ENCODE results near the gene YDJC.
A peak's percentile ranks its signal among the peaks of the same experiment; 100 is the strongest.
"Not testable (repeated sequence)": the region's sequence is repeated elsewhere in the genome, so short reads cannot be mapped to it uniquely, and the experiment has no call there.

The YDJC gene

DNA sequence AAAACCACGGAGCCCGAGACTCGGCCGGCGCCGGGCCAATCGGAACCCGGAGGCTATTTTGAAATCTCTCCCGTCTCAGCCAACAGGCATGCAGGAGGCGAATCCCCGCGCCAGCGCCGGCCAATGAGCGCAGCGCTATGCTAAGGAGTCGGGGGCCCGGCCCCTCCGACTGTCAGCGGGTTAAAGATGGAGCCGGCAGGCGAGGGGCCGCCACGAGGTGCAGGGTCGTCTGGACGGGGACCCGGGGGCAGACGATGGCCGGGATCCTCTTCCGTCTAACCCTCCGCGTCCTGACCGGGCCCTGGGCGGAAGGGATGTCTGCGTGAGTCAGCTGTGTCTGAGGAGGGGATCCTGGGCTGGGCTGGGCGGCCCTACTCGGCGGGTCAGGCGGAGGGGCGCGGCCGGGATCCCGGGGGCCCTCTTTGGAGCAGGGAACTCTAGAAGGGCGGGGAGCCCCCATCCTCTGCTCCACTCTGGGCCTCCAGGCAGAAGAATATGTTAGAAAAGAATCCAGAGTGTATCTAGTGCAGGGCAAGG is 22.3 kb upstream of the YDJC start:
- DNase-seq (ENCODE audit: low read depth in 3 of 3, low spot score in 1 of 3) = peak in 2 of 3 donors; percentile 59 to 73

DNA sequence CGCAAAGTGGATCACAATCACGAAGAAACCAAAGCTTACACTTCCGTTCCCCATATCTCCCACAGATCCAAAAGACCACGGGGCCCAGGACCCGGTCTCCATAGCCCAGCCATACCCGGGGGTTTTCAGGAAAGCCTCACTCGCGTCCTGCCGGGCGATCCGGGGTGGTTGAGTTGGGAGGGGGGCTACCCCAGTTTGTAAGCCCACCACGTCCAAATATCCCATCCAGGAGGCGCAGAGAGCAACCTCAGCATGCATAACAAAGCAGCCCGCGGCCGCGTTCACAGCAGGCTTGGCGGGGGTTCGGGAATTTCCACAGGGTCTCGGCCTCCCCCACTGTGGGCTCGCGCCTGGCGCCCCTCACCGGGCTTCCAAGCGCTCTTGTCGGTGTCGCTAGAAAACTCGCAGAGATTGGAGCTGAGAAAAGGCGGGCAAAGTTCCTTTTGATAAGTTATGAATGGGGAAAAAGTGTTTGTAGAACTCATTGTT is 21.7 kb upstream of the YDJC start:
- DNase-seq (ENCODE audit: low read depth in 3 of 3, low spot score in 1 of 3) = no peak

DNA sequence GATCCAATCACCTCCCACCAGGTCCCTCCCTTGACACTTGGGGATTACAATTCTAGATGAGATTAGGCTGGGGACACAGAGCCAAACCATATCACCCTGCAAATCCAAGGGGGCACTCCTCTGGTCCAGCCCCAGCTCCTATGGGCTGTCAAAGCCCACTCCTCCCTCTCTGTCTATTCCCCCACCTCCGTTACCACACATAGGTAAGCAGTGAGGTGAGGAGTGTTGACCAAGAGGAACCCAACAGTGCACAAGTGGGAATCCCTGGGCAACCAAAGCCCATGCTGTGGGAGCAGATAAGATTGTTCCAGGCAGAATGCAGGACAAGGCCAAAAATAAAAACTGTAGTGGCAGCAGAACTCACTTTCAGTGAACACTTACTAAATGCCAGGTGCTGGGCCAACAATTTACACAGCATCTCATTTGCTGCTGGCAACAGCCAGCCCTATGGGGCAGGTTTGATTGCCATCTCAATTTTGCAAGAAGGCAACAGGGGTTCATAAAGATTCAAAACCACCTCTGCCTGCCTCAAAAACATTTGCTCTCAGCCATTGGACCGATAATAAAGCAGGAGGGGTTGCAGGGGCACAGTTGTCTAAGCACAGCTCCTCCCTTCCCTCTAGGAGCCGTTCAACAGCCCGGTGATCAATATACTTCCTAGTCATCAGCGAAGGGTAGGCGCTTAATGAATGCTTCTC is 21.1 kb upstream of the YDJC start:
- no peak for DNase-seq (ENCODE audit: low read depth in 3 of 3, low spot score in 1 of 3)

DNA sequence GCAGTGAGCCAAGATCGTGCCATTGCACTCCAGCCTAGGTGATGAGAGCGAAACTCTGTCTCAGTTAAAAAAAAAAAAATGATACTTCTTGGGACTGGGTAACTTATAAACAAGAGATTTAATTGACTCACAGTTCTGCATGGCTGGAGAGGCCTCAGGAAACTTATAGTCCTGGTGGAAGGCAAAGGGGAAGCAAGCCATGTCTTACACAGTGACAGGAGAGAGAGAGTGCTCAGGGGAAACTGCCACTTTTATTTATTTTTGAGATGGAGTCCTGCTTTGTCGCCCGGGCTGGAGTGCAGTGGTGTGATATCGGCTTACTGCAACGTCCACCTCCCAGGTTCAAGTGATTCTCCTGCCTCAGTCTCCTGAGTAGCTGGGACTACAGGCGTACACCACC is 20.5 kb upstream of the YDJC start:
- no peak for DNase-seq (ENCODE audit: low read depth in 3 of 3, low spot score in 1 of 3)

DNA sequence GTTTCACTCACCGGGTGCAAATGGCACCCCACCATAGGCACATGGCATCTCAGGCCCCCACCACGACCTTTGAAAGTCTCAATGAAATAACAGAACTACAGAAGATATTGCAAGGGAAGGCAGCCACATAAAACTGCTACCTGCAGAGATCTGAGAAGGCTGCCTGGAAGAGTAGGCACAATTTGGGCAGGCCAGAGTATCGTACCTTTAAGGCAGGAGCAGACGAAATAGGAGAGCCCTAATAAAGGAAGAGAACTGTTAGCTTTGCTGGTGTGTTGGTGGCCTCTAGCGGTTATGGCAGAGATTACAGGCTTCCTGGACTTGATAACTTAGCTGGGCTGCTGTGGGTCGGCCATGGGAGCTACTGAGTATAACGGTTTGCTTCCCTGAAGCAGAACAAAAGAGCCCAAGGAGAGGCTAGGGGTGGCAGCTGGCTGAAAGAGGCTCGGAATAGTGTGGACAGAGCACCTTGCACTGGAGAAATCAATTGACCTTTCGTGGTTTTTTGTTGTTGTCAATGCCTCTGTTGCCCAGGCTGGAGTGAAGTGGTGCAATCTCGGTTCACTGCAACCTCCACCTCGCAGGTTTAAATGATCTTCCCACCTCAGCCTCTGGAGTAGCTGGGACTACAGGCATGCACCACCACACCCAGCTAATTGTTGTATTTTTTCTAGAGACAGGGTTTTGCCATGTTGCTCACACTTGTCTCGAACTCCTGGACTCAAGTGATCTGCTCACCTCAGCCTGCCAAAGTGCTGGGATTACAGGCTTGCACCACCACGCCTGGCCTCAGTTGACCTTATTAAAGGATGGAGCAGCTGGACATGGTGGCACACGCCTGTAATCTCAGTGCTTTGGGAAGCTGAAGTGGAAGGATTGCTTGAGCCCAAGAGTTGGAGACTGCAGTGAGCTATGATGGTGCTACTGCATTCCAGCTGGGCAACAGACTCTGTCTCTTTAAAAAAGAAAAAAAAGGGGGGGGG is 17.1 kb upstream of the YDJC start:
- peak; percentile 48 to 63 (median 59) for DNase-seq (ENCODE audit: low read depth in 3 of 3, low spot score in 1 of 3)

DNA sequence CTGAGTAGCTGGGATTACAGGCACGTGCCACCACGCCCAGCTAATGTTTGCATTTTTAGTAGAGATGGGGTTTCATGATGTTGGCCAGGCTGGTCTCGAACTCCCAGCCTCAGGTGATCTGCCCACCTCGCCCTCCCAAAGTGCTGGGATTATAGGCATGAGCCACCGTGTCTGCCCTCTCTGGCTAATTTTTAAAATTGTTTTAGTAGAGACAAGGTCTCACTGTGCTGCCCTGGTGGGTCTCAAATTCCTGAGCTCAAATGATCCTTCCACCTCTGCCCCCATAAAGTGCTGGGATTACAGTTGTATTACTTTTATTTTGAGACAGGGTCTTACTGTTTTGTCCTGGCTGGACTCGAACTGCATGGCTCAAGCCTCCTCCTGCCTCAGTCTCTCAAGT is 15.7 kb upstream of the YDJC start:
- DNase-seq (ENCODE audit: low read depth in 3 of 3, low spot score in 1 of 3) = not testable (repeated sequence)

DNA sequence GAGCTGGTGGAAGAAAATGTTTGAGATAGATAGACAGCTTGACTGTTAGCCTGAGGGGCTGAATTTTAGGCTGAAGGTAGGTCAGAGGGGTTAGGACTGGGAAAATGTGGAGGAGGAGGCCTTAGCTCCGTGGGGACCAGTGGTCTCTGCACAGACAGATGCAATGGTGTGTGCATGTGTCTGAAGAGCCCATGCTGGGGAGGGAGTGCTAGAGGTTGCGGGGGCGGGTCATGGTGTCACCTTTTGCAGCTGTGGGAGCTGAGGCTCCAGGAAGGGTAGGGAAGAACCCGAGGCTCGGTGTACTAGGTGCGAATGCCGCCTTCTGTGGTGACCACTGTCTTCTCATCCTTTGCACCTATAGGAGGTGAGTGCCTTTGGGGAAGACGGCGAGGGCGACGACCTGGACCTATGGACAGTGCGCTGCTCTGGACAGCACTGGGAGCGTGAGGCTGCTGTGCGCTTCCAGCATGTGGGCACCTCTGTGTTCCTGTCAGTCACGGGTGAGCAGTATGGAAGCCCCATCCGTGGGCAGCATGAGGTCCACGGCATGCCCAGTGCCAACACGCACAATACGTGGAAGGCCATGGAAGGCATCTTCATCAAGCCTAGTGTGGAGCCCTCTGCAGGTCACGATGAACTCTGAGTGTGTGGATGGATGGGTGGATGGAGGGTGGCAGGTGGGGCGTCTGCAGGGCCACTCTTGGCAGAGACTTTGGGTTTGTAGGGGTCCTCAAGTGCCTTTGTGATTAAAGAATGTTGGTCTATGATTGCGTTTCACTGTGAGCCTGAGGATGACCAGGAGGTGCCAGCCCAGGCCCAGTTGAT is 13.9 kb upstream of the YDJC start:
- no peak for DNase-seq (ENCODE audit: low read depth in 3 of 3, low spot score in 1 of 3)

DNA sequence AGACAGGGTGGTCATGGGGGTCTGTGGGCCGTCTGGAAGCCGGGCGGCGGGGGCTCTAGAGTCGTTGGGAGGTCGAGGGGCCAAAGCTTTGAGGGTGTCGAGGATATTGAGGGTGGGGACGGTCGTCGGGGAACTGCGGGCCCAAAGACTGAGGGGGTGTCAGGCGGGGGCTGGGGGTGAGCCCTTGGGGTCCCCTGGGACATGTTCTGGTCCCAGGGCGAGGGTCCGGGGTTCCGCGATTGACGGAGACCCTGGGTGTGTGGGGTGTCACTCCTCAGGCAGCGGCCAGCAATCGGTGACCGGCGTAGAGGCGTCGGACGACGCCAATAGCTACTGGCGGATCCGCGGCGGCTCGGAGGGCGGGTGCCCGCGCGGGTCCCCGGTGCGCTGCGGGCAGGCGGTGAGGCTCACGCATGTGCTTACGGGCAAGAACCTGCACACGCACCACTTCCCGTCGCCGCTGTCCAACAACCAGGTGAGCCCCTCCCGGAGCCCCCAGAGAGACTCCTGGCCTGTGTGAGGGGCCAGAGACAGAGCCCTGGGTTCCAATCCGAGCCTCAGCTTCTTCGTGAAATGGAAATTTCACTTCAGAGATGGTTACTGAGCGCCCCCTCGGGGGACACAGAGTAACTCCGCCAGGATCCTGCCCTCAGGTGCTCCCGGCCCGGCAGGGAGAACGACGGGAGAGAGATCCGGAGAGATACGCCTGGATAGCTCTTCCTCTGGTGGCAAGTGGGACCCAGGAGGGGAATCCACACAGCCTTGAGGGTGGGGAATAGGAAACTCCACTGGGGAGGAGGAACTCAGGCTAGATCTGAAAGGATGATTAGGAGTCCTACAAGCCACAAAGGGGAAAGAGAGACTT is 13.0 kb upstream of the YDJC start:
- peak in 1 of 3 donors; percentile 39 for DNase-seq (ENCODE audit: low read depth in 3 of 3, low spot score in 1 of 3)

DNA sequence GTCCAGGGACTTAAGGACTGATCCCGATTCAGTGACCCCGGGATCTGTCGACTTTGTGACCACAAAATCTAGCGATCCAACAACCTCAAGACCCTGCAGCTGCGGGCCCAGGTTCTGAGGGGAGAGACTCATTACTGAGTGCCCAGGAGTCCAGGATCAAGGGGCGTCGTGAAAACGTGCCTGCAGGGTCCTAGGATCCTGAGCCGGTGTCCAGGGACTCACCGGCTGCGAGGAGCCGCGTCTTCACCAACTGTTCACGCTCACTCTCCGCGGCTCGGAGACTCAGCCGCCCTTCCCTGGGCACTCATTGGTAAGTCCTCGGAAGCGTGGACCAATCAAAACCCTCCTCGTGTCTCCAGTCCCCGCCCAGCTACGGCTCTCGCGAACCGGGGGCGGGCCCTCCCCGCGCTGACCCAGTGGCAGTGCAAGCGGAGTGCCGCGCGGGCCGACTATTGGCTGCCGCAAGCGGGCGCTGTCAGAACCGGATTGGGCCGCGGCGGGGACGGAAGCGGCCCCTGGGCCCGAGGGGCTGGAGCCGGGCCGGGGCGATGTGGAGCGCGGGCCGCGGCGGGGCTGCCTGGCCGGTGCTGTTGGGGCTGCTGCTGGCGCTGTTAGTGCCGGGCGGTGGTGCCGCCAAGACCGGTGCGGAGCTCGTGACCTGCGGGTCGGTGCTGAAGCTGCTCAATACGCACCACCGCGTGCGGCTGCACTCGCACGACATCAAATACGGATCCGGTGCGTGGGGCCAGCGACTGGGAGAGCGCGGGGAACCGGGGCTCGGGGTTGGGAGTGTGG is 12.2 kb upstream of the YDJC start, which contains the start of gene SDF2L1:
Gene SDF2L1, plus strand, starts transcription at position 514 of the 795 bp plus-strand sequence. Its CDS starts 35 bp downstream, at position 549.
- DNase-seq (ENCODE audit: low read depth in 3 of 3, low spot score in 1 of 3) = peak; percentile 95 to 98 (median 95)

DNA sequence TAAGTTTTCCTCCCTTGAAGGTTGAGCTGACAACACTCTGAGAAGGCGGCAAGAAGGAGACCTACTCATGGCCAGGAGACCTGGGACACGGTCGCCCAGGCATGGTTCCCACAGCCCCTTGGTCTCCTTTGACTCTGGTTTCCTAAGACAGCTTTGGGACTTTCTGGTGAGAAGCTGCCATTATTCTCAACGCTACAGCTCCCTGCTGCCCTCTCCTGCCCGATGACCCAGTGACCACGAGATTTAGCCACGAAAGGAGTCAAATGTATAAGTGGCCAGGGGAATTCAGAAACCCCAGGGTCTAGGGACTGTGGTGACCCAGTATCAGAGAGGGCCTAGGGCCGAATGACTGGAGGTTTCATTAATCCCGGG is 11.6 kb upstream of the YDJC start:
- no peak for DNase-seq (ENCODE audit: low read depth in 3 of 3, low spot score in 1 of 3)

DNA sequence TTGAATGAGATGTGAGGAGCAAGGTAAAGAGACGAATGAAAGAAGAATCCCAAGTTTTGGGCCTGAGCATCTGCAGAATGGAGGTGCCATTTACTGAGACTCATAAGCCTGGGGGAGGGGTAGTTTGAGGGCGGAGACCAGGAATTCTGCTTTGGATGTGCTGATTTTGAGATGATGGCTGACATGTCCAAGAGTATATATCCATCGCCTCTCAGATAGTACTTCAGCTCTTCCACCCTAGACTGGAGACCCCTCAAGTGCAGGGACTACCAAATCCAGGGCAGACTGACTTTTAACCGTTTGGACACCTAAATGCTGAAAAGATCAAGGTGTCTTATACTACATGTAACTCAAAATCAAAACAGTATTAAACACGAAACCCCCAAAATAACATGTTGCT is 11.0 kb upstream of the YDJC start:
- DNase-seq (ENCODE audit: low read depth in 3 of 3, low spot score in 1 of 3) = no peak

DNA sequence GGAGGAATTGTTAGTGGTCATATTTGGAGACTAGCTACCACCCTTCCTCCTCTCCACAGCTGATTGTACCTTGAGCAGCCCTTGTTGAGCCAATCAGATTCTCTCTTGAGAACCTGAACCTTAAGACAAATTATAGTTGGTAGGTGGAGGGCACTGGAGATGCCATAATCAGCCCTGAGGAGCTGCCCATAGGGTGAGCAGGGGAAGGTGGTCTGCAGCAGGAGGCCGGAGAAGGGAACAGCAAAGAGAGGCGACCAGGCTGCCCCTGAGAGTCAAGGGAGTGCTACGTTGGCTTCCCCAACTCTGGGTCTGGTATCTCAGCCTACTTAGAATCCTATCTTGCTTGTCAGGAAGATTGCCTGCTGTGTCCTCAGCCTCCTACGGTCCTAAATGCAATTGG is 9.5 kb upstream of the YDJC start:
- no peak for DNase-seq (ENCODE audit: low read depth in 3 of 3, low spot score in 1 of 3)

DNA sequence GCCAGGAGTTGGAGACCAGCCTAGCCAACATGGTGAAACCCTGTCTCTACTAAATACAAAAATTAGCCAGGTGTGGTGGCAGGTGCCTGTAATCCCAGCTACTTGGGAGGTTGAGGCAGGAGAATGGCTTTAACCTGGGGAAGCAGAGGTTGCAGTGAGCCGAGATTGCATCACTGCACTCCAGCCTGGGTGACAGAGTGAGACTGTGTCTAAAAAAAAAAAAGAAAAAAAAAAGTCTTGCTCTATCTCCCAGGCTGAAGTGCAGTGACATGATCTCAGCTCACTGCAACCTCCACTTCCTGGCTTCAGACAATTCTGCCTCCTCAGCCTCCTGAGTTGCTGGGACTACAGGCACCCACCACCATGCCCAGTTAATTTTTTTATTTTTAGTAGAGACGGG is 7.6 kb upstream of the YDJC start:
- not testable (repeated sequence) for DNase-seq (ENCODE audit: low read depth in 3 of 3, low spot score in 1 of 3)

DNA sequence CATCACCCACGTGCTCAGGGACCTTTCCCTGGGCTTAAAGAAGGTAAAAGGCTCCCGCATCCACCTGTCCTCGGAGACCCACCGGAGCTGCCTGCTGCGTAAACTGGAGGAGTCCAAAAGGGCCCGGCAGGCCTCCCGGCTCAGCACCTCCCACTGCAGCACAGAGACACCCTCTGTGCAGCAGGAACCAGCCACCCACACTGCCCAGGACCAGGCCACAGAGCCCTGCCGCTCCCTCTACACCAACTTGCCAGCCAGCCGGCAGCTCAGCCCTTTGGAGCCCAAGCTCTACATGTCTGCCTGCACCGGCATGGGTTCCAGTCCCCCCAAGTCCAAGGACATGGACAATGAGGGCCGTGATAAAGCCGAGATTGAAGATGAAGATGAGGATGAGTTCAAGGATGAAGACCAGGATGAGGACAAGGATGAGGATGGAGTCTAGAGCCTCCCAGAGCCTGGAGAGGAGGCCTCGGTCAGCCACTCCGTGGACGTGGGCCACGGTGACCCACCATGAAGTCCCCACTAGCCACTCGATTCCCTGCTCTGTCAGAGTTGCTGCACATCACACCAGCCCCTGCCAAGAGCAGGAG is 6.9 kb upstream of the YDJC start:
- no peak for DNase-seq (ENCODE audit: low read depth in 3 of 3, low spot score in 1 of 3)

DNA sequence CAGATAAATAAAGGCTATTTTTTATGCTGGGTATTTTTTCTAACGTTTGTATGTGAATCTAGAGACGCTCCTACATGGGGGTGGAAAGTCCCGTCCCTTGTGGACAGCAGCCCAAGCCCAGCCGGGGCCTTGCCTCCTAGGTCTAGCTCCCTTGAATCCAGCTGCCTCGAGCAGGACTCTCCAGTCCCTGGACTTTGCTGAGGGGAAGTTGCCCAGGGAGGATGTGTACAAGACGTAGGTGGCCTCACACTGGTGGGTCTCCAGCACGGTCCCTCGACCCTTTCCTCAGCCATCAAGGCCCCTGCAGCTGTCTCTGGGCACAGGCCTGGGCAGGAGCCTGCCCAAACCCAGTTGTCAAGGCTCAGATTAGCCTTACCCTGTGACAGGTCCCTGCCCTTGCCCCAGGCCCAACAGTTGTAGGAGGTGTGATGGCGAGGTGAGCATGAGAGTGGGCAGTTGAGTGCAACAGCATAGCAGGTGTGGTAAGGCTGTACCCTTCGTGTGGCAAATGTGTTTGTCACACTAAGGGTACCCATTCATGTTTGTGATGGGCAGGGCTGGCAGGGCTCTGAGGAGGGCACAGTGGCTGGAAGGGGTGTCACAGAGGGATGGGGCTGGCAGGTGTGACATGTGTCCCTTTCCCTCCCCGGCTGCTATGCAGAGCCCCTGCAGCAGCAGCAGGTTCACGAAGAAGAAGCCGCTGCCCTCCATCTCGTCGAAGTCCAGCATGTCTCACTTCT is 6.1 kb upstream of the YDJC start:
- DNase-seq (ENCODE audit: low read depth in 3 of 3, low spot score in 1 of 3) = no peak

DNA sequence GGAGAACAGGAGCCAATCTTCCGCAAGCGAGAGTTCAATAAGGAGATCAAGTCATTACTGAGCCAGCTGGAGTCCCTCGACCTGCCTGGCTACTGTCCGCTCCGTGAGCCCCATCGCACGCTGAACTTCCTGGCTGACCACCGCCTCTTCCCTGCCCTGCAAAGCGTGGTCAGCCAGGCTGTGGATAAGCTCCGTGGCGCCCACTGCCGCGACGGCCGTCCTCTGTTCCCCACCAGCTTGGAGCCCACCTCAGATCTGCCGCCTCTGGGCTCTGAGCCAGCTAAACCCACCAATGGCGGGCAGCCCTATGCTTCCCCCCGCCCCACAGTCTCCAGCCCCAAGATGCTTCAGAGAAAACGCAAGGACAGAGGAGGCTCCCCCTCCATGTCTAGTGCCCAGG is 5.0 kb upstream of the YDJC start:
- no peak for DNase-seq (ENCODE audit: low read depth in 3 of 3, low spot score in 1 of 3)

DNA sequence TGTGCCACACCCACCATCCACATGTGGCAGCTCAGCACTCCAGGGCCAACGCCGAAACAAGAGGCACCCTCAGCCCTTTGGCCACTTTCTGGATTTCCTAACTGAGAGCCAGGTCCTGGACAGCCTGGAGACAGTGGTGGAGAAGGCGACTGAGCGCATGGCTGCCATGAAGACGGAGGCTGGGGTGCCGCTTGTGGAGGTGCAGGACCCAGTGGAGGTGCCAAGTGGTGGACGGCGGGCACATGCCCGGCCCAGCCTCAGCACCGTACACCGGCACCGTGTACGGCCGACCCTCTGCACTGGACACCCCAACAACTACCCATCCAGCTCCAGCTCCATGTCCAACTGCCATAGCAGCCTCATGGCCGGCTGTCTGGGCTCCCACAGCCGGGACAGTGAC is 4.3 kb upstream of the YDJC start:
- DNase-seq (ENCODE audit: low read depth in 3 of 3, low spot score in 1 of 3) = no peak

DNA sequence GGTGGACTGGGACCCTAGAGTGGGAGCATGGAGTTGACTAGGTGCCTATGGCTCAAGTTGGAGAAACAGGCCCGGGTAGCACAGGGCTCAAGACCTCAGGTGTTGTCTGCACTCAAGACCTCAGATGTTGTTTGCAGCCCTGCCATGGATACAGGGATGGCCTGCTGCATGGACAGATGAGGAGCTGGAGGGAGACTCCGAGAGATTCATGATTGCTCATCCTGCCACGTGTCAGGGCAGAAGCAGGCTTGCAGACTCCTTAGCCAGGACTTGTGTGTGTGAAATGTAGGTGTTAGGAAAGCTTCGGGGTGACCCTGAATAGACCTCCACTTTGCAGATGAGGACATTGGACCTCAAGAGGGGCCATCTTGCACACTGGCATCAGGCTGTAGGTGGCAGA is 3.7 kb upstream of the YDJC start:
- no peak for DNase-seq (ENCODE audit: low read depth in 3 of 3, low spot score in 1 of 3)

All from stimulated activated CD4-positive, alpha-beta T cell treated with anti-CD3 and anti-CD28 coated beads, TNF-alpha, amount 100 ng/mL, for 1 hour (primary cell).